ENCODE results near the gene ABCA9.
"Not testable (repeated sequence)": the region's sequence is repeated elsewhere in the genome, so short reads cannot be mapped to it uniquely, and the experiment has no call there.

The ABCA9 gene

DNA sequence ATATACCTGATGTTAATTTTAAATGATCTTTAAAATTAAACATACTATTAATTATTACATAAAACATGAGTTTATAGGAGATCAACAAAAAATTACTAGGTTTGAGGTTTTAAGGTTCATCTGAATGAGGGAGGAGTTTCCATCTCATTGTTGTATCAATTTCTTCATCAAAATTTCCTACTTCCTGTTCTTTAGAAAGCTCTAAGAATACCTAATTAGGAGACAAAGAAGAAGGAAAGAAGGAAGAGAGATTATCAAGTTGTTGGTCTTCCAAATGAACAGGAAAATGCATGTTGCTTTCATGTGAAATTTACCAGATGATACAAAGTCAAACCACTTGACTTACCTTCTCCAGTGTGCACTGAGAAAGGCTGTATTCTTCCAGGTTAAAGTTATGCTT lies 18.1 kb upstream of the ABCA9 start:
- Mint-ChIP-seq H3K9me3 (peaks cover 8% of the 10 kb centered on the region), H3K4me1 (no peaks in the 10 kb centered on the region), H3K4me3 (no peak overlapping the region), H3K27me3 (no peaks in the 10 kb centered on the region), H3K36me3 (peaks cover 2% of the 10 kb centered on the region), H3K27ac (no peak overlapping the region)
- no peak for DNase-seq (ENCODE audit: low spot score in 2 of 2)
- ATAC-seq (ENCODE audit: low read depth), result no peak

GRCh38 chr17:69075823-69076222 lies 15.1 kb upstream of the ABCA9 start:
- H3K4me1 Mint-ChIP-seq, result peaks cover 6% of the 10 kb centered on the region
- H3K9me3 Mint-ChIP-seq, result peaks cover 19% of the 10 kb centered on the region
- H3K27ac Mint-ChIP-seq, result no peak overlapping the region
- H3K27me3 Mint-ChIP-seq, result no peaks in the 10 kb centered on the region
- H3K36me3 Mint-ChIP-seq, result peaks cover 14% of the 10 kb centered on the region
- ATAC-seq (ENCODE audit: low read depth), result no peak
- DNase-seq (ENCODE audit: low spot score in 2 of 2), result no peak
- H3K4me3 Mint-ChIP-seq, result no peak overlapping the region

GRCh38 chr17:69073392-69073791 lies 12.7 kb upstream of the ABCA9 start:
- peaks cover 17% of the 10 kb centered on the region for H3K36me3 Mint-ChIP-seq
- ATAC-seq (ENCODE audit: low read depth), result not testable (repeated sequence)
- H3K9me3 Mint-ChIP-seq, result peaks cover 19% of the 10 kb centered on the region

GRCh38 chr17:69072803-69073256 lies 12.1 kb upstream of the ABCA9 start:
- H3K27me3 Mint-ChIP-seq; H3K27ac Mint-ChIP-seq; ATAC-seq (ENCODE audit: low read depth); H3K4me3 Mint-ChIP-seq; DNase-seq (ENCODE audit: low spot score in 2 of 2): not testable (repeated sequence)
- peaks cover 11% of the 10 kb centered on the region for H3K4me1 Mint-ChIP-seq
- H3K9me3 Mint-ChIP-seq, result peaks cover 19% of the 10 kb centered on the region
- H3K36me3 Mint-ChIP-seq, result peaks cover 17% of the 10 kb centered on the region

More at GRCh38 chr17:69073392-69073791, 12.7 kb upstream of the ABCA9 start:
- H3K27ac Mint-ChIP-seq; H3K4me3 Mint-ChIP-seq; H3K27me3 Mint-ChIP-seq; DNase-seq (ENCODE audit: low spot score in 2 of 2): not testable (repeated sequence)
- peaks cover 11% of the 10 kb centered on the region for H3K4me1 Mint-ChIP-seq

GRCh38 chr17:69071233-69071586 lies 10.5 kb upstream of the ABCA9 start:
- ATAC-seq (ENCODE audit: low read depth); DNase-seq (ENCODE audit: low spot score in 2 of 2); H3K4me3 Mint-ChIP-seq; H3K27me3 Mint-ChIP-seq: not testable (repeated sequence)
- H3K27ac Mint-ChIP-seq, result peak overlapping the region; percentile 81
- H3K9me3 Mint-ChIP-seq, result peaks cover 17% of the 10 kb centered on the region
- H3K36me3 Mint-ChIP-seq, result peaks cover 17% of the 10 kb centered on the region
- H3K4me1 Mint-ChIP-seq, result peaks cover 17% of the 10 kb centered on the region

GRCh38 chr17:69070378-69071232 lies 9.9 kb upstream of the ABCA9 start:
- Mint-ChIP-seq H3K36me3 (peaks cover 17% of the 10 kb centered on the region), H3K4me1 (peaks cover 17% of the 10 kb centered on the region), H3K4me3 (peak overlapping the region; percentile 63), H3K9me3 (peaks cover 17% of the 10 kb centered on the region), H3K27ac (peak overlapping the region; percentile 81)
- H3K27me3 Mint-ChIP-seq; DNase-seq (ENCODE audit: low spot score in 2 of 2): not testable (repeated sequence)
- ATAC-seq (ENCODE audit: low read depth), result peak; percentile 49

- Mint-ChIP-seq H3K4me1 (peaks cover 17% of the 10 kb centered on the region), H3K9me3 (peaks cover 16% of the 10 kb centered on the region), H3K27ac (no peak overlapping the region), H3K4me3 (no peak overlapping the region), H3K27me3 (no peaks in the 10 kb centered on the region), H3K36me3 (peaks cover 17% of the 10 kb centered on the region)
- ATAC-seq (ENCODE audit: low read depth) (no peak), DNase-seq (ENCODE audit: low spot score in 2 of 2) (no peak)
Observed at GRCh38 chr17:69069226-69069750, 8.6 kb upstream of the ABCA9 start.

GRCh38 chr17:69067274-69068047 lies 6.7 kb upstream of the ABCA9 start:
- Mint-ChIP-seq H3K4me1 (peaks cover 19% of the 10 kb centered on the region), H3K27ac (no peak overlapping the region), H3K4me3 (no peak overlapping the region), H3K36me3 (peaks cover 8% of the 10 kb centered on the region), H3K27me3 (peaks cover 1% of the 10 kb centered on the region), H3K9me3 (peaks cover 6% of the 10 kb centered on the region)
- ATAC-seq (ENCODE audit: low read depth), result no peak
- DNase-seq (ENCODE audit: low spot score in 2 of 2), result no peak

DNA sequence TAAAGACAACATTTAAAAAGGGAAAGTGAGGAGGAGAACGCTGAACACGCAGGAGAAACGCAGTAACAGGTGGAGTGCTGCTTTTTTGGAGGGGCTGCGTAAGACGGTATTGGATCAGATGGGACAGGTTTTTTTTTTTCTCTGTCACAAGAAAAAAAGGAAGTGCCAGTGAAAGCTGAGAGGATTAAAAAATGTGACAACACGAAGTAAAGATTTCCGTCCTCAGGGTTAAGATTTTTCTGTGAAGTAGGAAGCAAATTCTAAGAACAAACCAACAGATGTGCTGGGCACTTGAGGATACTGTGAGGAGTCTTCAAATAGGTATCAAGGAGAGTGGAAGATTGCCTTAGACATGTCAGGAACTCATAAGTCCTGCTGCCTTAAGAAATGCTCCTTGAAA lies 5.8 kb upstream of the ABCA9 start:
- H3K36me3 Mint-ChIP-seq, result peaks cover 3% of the 10 kb centered on the region

DNA sequence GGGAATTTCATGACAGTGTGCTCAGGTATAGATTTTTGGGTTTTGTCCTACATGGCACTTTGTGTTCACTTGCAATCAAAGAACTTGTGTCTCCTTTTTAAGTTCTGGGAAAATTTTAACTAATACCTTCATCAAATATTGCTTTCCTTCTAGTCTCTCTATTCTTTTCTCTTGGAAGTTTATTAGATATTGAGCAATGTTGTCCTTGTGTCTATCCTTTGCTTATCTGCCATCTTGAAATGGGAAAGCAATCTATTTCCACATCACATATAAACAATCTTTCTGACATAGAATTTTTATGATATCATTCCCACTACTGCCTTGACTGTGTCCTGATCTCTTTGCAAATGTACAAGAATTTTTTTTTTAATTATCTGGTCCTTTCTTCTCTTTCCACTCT lies 4.4 kb upstream of the ABCA9 start:
- Mint-ChIP-seq H3K9me3 (no peaks in the 10 kb centered on the region), H3K36me3 (peaks cover 2% of the 10 kb centered on the region), H3K4me1 (peaks cover 15% of the 10 kb centered on the region), H3K27me3 (peaks cover 1% of the 10 kb centered on the region), H3K27ac (no peak overlapping the region), H3K4me3 (no peak overlapping the region)
- ATAC-seq (ENCODE audit: low read depth), result no peak
- DNase-seq (ENCODE audit: low spot score in 2 of 2), result no peak

More for the DNA sequence above, 5.8 kb upstream of the ABCA9 start:
- Mint-ChIP-seq H3K4me3 (peak overlapping the region; percentile 54), H3K9me3 (no peaks in the 10 kb centered on the region), H3K27me3 (peaks cover 1% of the 10 kb centered on the region), H3K27ac (peak overlapping the region; percentile 53), H3K4me1 (peaks cover 16% of the 10 kb centered on the region)
- DNase-seq (ENCODE audit: low spot score in 2 of 2) (no peak), ATAC-seq (ENCODE audit: low read depth) (no peak)

- ATAC-seq (ENCODE audit: low read depth), result no peak
- H3K27me3 Mint-ChIP-seq, result peaks cover 1% of the 10 kb centered on the region
- peaks cover 2% of the 10 kb centered on the region for H3K36me3 Mint-ChIP-seq
- H3K4me1 Mint-ChIP-seq, result peaks cover 15% of the 10 kb centered on the region
- H3K4me3 Mint-ChIP-seq, result no peak overlapping the region
- peak overlapping the region; percentile 12 for H3K27ac Mint-ChIP-seq
- H3K9me3 Mint-ChIP-seq, result no peaks in the 10 kb centered on the region
- DNase-seq (ENCODE audit: low spot score in 2 of 2), result no peak
Observed at GRCh38 chr17:69064476-69064875, 3.7 kb upstream of the ABCA9 start.

- Mint-ChIP-seq H3K36me3 (no peaks in the 10 kb centered on the region), H3K27me3 (peaks cover 1% of the 10 kb centered on the region), H3K4me3 (no peak overlapping the region), H3K9me3 (no peaks in the 10 kb centered on the region), H3K27ac (peak overlapping the region; percentile 12), H3K4me1 (peaks cover 15% of the 10 kb centered on the region)
- no peak for ATAC-seq (ENCODE audit: low read depth)
- no peak for DNase-seq (ENCODE audit: low spot score in 2 of 2)
Observed at GRCh38 chr17:69064001-69064400, 3.3 kb upstream of the ABCA9 start.

DNA sequence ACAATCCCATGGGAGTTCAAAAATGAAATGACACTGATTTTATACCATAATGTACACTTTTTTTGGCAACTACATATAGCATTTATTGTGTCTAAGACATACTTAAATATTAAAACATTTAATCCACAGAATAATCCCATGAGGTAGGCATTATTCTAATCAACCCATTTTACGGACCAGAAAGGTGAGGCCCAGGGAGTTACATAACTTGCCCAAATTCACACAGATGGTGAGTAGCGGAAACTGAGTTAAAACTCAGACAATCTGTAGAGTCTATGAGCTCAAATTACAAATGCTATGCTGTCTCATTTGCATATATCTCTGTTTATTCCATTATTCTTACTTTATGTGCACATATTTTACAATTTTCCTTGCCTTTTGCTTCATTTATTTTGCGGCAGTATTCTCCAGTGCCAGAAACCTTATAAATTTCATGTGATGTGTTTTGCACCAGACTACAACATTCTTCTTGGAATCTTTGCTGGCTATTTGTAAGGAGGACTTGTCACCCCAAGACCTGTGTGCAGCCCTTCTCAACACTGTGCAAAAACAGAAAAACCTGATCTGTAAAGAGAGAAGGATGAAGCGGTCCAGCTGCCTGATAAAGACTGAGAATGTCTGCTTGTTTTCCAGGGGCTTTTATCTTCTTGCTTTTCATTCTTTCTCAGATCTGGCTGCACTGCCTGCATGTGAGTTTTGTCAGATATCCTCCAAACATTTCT lies 2.3 kb upstream of the ABCA9 start:
- Mint-ChIP-seq H3K36me3 (no peaks in the 10 kb centered on the region), H3K27ac (no peak overlapping the region), H3K9me3 (no peaks in the 10 kb centered on the region), H3K4me1 (peaks cover 13% of the 10 kb centered on the region), H3K4me3 (no peak overlapping the region), H3K27me3 (peaks cover 1% of the 10 kb centered on the region)
- ATAC-seq (ENCODE audit: low read depth) (no peak), DNase-seq (ENCODE audit: low spot score in 2 of 2) (no peak)
